Fibroblast of upper back skin (primary cell): ENCODE data around the gene C1orf35.

Experiments
- DNase-seq: peaks from one replicate; pipeline ENCODE4 v3.0.0-alpha.2; 2013

The C1orf35 gene

DNA sequence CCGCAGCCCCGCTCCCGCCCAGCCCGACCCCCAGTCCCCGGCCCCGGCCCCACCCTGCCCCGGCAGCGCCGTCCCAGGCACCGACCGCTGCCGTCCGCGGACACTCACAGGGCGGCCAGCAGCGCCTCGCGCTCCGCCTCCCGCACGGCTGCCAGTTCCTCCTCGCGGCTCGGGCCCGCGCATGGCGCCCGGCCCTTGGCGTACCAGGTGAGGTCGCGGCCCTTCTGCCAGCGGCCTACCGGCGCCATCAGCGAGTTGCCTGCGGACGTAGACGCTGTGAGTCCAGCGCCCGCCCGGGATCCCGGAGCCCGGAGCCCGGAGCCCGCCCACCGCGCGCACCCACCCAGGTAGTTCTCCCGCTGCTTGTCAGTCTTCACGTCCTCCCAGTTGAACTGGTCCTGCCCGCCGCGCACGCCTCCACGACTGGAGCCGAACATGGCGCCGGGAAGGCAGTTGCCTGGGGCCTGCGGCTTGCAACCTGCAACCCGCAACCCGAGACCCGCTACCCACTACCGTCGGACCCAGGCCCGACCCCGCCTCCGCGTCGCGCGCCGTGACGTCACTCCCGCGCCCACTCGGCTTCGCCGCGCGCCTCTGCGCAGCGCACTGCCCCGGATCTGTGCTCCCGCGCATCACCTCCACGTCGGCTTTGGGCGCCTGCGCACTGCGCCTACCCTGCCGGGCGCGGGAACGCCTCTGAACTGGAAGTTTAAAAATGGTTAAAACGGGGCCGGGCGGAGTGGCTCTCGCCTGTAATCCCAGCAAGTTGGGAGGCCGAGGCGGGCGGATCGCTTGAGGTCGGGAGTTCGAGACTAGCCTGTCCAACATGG, at the start of gene C1orf35:
Gene C1orf35 (minus strand): TSS at position 535 of the 830 bp plus-strand sequence. CDS start 98 bp downstream, at position 437.
- DNase-seq = peak; percentile 90

DNA sequence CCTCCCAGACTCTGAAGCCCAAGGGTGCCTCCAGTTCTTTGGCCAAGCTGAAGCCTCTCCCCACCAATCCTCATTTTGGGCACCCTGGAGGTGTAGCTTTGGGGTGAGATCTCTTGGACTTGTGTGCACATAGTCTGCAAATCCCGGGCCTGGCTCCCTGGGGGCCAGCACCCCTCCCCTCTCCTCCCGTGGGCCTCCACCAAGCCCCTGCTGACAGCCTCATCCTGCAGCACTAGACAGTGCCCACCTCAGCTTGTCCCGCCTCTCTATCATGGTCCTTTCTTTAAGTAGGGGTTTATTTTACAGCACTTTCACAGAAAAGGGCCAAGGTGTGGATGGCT, 49.8 kb upstream of the C1orf35 start:
- no peak for DNase-seq

DNA sequence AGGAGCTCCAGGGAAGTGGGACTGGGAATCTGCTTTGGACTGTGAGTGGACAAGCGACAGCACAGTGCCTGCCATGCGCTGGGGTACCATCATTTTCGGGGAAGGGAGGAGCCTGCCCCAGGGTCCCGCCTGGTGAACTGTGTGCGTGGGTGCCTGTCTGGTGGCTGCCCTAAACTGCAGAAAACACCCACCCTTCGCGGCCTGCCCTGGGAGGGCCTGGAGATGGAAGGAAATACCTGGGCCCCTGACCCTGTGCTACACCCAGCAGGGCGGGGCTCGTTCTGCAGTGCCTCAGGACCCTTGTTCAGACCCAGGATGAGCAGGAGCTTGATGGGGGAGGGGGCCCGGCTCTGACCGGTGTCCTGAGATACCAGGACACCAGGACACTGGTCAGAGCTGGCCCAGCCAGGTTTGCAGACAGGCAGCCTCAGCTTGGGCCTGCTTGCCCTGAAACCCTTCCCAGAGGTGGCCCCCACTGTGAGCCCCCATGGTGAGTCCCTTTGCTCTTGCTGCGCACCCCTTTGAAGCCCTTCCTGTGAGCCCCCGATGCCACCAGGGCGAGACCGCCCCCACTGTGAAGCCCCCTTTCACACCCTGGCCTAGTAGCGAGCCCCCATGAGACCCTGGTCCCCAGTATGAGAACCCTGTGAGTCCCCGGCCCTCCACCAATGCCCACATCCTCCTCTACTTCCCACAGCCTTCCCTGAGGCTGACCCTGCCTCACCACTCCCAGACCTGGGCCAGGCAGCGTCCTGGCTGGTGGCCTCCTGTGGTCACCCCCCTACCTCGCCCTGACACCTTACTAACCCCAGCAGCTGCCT, 49.2 kb upstream of the C1orf35 start:
- DNase-seq = no peak

DNA sequence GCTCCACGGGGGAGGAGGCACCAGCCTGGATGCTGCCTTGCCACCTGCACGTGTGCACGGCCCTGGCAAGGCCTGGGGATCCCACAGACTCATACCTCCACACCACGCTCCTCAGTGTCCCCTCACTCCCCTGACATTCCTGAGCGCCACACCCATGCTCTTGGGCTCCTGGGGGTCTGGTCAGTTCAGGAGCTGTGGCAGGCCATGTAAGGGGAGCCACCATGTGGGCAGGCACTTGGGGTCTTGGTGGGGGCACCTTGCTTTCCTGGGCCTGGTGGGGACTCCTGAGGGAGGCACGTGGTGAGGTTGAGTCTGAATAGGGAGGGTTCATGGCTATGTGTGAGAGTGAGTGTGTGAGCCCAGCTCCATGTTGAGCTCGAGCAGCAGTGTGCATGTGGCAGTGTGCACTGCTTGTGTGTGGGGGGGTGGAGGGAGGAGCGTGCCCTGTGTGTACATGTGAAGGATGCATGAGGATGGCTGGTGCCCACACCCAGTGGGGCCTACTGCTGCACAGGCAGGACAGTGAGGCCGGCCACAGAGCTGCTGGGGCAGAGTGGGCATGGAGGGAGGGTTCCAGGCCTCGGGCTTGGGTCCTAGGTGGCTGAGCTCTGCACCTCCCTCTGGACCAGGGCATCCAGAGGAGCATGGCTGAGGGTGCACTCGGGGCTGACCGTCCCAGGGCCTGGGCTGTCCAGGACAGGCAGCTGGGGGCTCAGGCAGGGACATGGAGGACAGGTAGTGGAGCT, 48.2 kb upstream of the C1orf35 start:
- DNase-seq = no peak

GRCh38 chr1:228150461-228151179, 47.5 kb upstream of the C1orf35 start:
- DNase-seq = peak; percentile 90

DNA sequence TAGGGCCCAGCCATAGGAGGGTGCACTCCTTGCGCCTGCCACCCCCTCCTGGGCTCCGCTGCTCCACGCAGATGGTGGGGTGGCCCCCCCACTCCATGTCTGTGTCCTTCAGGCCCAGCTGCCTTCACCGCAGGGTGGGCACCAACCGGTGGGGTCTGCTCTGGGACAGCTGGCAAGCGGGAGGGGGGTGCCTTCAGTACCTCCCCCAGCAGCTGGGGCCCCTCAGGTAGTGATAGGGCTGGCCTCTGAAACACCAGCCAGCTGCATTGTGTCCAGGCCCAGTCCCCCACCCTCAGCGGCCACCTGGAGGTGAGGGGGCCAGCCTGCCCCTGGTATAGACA, 47.0 kb upstream of the C1orf35 start:
- no peak for DNase-seq

DNA sequence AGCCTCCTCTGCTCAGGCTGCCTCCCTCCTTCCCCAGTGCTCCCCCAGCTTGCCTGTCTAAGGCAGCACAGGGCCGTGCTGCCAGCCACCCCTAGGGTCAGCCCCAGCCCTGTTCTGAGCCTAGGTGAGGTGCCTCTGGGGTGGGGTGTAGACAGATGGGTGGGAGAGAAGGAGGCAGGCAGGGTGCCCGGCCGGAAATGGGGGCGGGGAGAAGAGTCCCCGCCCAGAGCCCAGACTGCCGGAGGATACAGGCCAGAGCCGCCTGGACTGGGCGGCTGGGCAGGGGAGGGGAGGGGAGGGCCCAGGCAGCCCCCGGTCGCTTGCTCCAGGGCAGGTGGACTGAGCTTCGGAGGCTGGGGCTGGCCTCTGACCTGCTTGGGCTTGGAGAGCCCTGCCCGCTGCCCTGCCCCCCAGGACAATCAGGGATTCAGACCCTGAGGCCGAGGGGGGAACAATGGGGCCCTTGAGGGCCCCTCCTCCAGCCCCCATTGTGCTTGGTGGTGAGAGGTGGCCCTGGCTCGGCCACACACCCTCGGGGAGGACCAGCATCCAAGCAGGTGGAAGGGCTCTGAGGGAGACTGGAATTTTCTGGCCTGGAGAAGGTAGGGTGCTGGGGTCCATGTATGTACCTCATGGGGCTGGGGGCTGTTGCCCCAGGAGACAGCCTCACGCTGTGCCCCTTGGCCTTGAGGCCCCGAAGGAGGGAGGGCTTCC, 46.4 kb upstream of the C1orf35 start, which contains the start of gene GJC2:
Gene GJC2 (plus strand): TSS at position 525 of the 714 bp plus-strand sequence. CDS start 7,829 bp downstream, outside the sequence.
- DNase-seq = no peak

DNA sequence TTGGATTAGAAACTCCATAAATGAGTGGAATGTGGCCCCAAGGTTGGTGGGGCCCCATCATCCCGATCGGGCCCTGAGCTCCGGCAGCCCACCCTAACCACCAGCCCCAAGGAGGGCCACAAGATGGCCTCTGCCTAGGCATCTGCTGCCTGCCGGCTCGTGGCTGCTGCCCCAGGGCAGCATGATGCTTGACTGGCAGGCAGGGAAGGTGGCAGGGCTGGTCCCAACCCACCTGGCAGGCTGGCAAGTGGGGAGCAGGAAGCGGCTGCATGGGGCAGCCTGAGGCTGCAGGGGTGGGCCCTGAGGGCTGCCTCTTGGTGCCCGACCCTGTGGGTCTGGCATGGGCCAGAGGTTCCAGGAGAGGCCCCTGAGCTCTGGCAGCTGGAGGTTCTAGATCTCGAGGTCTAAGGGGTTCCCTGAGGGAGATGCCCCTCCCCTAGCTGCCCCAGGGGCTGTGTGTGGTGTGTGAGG, 45.8 kb upstream of the C1orf35 start:
- DNase-seq = no peak

DNA sequence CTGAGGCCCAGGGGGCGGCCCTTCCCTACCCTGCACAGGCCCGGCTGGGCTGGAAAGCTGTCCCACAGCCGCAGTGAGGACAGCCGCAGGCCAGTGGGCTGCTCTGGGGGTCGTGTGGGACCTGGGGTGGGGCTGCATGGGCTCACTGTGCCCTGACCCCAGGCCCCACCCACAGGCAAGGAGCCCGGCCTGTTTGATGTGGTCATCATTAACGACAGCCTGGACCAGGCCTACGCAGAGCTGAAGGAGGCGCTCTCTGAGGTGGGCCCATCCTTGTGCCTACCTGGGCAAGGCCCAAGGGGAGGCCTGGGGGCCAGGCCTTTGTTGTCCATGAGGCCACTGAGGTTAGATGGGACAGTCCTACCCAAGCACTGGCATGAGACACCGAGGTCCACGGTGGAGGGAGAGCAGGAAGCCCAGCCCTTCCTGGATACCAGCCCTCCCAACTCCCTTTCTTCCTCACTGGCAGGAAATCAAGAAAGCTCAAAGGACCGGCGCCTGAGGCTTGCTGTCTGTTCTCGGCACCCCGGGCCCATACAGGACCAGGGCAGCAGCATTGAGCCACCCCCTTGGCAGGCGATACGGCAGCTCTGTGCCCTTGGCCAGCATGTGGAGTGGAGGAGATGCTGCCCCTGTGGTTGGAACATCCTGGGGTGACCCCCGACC, 45.2 kb upstream of the C1orf35 start:
- DNase-seq = no peak

- DNase-seq = no peak
These were observed 44.6 kb upstream of the C1orf35 start for GRCh38 chr1:228147768-228148167.

DNA sequence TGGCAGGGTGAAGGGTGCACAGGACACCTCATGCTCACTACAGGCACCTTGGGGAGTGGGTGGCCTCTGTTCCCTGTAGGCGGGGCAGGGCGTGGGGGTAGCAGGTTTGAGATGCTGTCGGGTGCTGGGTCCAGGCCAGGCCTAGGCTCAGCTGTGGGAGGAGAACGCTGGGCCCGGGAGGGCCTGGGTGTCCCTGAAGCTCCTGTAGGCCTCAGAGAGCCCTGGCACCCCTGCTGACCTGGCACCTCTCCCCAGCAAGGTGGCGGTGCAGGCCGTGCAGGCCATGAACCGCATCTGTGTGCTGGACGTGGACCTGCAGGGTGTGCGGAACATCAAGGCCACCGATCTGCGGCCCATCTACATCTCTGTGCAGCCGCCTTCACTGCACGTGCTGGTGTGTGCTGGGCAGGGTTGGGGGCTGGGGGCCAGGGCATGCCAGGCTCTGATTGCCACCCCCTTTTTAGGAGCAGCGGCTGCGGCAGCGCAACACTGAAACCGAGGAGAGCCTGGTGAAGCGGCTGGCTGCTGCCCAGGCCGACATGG, 44.1 kb upstream of the C1orf35 start:
- no peak for DNase-seq

- no peak for DNase-seq
These were observed 43.5 kb upstream of the C1orf35 start for GRCh38 chr1:228146417-228147150.

- DNase-seq = no peak
These were observed 42.6 kb upstream of the C1orf35 start for GRCh38 chr1:228145463-228146416.

- no peak for DNase-seq
These were observed 41.8 kb upstream of the C1orf35 start for GRCh38 chr1:228144993-228145343.

DNA sequence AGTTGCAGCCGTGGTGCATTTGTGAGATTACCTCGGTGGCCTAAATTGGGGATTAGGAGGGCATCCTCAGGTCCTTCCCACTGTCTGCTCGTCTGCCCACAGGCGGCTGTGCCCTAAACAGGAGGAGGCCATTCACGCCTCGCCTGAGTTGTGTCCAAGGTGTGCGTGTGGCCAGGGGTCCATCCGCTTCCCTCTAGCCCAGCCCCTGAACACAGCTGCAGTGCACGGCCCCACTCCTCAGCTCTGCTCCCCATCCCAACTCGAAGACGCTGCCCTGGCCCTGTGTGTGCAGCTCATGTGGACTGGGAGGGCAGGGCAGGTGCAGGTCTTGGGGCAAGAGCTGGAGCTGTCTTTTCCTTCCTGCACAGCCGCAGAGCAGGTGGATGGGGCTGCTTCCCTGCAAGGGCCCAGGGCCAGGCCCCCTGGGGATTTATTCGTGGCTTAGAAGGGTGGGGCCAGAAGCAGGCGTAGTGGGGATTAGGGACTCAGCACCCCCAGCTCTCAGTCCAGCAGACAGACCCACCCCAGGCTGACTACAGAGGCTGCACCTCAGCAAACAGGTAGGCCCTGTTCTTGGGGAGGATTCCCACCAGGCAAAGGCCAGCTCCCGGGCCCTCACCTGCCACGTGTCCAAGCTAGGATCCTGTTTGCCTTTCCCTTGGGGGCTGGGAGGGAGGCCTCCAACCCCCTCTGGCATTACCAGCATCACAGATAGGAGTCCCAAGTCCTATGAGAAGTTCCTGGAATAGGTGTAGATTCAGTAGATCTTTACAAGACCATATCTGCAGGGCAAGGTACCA, 41.3 kb upstream of the C1orf35 start:
- DNase-seq = no peak

GRCh38 chr1:228143480-228144192, 40.5 kb upstream of the C1orf35 start:
- no peak for DNase-seq

GRCh38 chr1:228142701-228143136, 39.6 kb upstream of the C1orf35 start:
- no peak for DNase-seq
